ENCODE results near the gene LOC101059915.

LOC101059915 gene

DNA sequence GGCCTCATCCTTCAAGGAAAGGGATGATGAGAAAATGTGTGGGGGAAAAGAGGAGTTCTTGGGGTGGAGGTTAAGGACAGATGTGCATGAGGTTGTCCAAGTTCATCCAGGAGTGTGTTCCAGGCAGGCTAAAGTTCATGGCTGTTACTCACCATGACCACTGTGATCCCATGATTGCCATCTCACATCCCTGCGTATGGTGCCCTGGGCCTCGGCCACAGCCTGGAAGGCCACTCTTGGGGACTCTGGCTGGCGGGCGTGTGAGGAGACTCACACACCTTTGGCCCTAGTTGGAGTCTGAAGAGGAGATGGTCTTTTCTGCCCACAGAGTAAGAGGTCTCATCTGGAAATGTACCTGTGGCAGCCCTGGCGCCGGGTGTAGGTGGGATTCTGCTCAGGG lies 7.4 kb upstream of the LOC101059915 start:
- Histone ChIP-seq H3K79me2 (ENCODE audit: control insufficient read depth, insufficient read depth, low read length) (no peaks in the 10 kb centered on the region), H3K9me3 (replicated peaks; ENCODE audit: control insufficient read depth, insufficient read depth, low read length) (no peaks in the 10 kb centered on the region), H3K4me3 (replicated peaks in 1 of 3; ENCODE audit: insufficient read depth in 1 of 3, low read depth in 1 of 3, low read length in 3 of 3) (no peak overlapping the region), H4K20me1 (replicated peaks; ENCODE audit: control insufficient read depth, extremely low read depth, insufficient read depth, low read length) (no peaks in the 10 kb centered on the region), H3K27me3 (ENCODE audit: control insufficient read depth in 2 of 2, insufficient read depth in 2 of 2, low read length in 2 of 2) (peaks cover 0 to 4% of the 10 kb centered on the region in 2 experiments), H3K4me2 (ENCODE audit: insufficient read depth, low read length) (no peak overlapping the region), H3K9ac (replicated peaks; ENCODE audit: extremely low read depth, insufficient read depth, low read length) (no peak overlapping the region), H3K27ac (ENCODE audit: insufficient read depth, low read depth, low read length) (no peak overlapping the region), H2AFZ (ENCODE audit: low read depth, low read length) (no peak overlapping the region), H3K36me3 (ENCODE audit: control insufficient read depth in 2 of 2, extremely low read depth in 1 of 2, insufficient read depth in 2 of 2, low read length in 2 of 2) (no peaks in the 10 kb centered on the region), H3K4me1 (ENCODE audit: control insufficient read depth, extremely low read depth, insufficient read depth, low read length) (no peaks in the 10 kb centered on the region), H3K9me1 (replicated peaks; ENCODE audit: control insufficient read depth, extremely low read depth, insufficient read depth, low read length) (no peaks in the 10 kb centered on the region)
- intact Hi-C loops (cut with micrococcal nuclease): no loop called here
- DNase-seq (ENCODE audit: low read depth, low spot score) (no peak), FAIRE-seq (no peak)
- ChIA-PET CTCF (no interaction called here), POLR2A (no interaction called here)
- TF ChIP-seq CTCF (IDR thresholded peaks at IDR 0.05; ENCODE audit: extremely low read depth in 1 of 2, insufficient read depth in 1 of 2, low read depth in 1 of 2, low read length in 2 of 2): no peak
- no peak for TF ChIP-seq POLR2AphosphoS5 (IDR thresholded peaks at IDR 0.05; ENCODE audit: insufficient read depth, low read depth, low read length)
- no peak for TF ChIP-seq MAX (IDR thresholded peaks at IDR 0.05; ENCODE audit: insufficient read depth, insufficient read length)
- no peak for TF ChIP-seq POLR2A (IDR thresholded peaks at IDR 0.05; ENCODE audit: low read depth, low read length)
- TF ChIP-seq MYC (IDR thresholded peaks at IDR 0.05; ENCODE audit: low read depth, low read length): no peak
- TF ChIP-seq FOS (IDR thresholded peaks at IDR 0.05; ENCODE audit: borderline replicate concordance, insufficient read depth, low read length): no peak
- no peak for TF ChIP-seq EZH2 (IDR thresholded peaks at IDR 0.05; ENCODE audit: borderline replicate concordance, low read depth, low read length, severe bottlenecking)
- TF ChIP-seq GATA2 (IDR thresholded peaks at IDR 0.05; ENCODE audit: insufficient read depth, insufficient read length, low read depth, low read length): no peak
- no peak for TF ChIP-seq JUN (IDR thresholded peaks at IDR 0.05; ENCODE audit: borderline replicate concordance, insufficient read depth, insufficient read length, low read depth)
- dilution Hi-C loops (cut with MboI; ENCODE audit: extremely low pct_ligation_motif_present, low sequenced_read_pairs): no loop called here
- no TSS peak for BruUV-seq (replicated peaks)

Data from endothelial cell of umbilical vein (primary cell).